Activated CD4-positive, alpha-beta T cell treated with anti-CD3 and anti-CD28 coated beads for 24 hours (primary cell): ENCODE results near the gene ANKRD37.
"Not testable (repeated sequence)": the region's sequence is repeated elsewhere in the genome, so short reads cannot be mapped to it uniquely, and the experiment has no call there.

Experiments used
- DNase-seq, 2 donors: peaks; one replicate each; pipeline ENCODE4 v3.0.0-alpha.2; 2020; ENCODE audit warnings: low read depth in 2 of 2

The ANKRD37 gene

GRCh38 chr4:185396724-185397385 is at the start of gene ANKRD37:
Gene ANKRD37, plus strand, starts transcription at chr4:185396841. Its CDS starts 83 bp downstream, at chr4:185396924.
- no peak for DNase-seq

GRCh38 chr4:185346975-185347601 is 49.6 kb upstream of the ANKRD37 start:
- no peak for DNase-seq

GRCh38 chr4:185351691-185352090 is 45.0 kb upstream of the ANKRD37 start:
- DNase-seq, result no peak

- no peak for DNase-seq
These were observed 44.4 kb upstream of the ANKRD37 start for GRCh38 chr4:185352202-185352601.

GRCh38 chr4:185352741-185353140 is 43.9 kb upstream of the ANKRD37 start:
- no peak for DNase-seq

GRCh38 chr4:185357211-185357610 is 39.4 kb upstream of the ANKRD37 start:
- DNase-seq, result no peak

GRCh38 chr4:185357733-185358440 is 38.8 kb upstream of the ANKRD37 start:
- no peak for DNase-seq

- DNase-seq, result no peak
These were observed 38.1 kb upstream of the ANKRD37 start for GRCh38 chr4:185358514-185358913.

GRCh38 chr4:185358959-185359358 is 37.7 kb upstream of the ANKRD37 start:
- DNase-seq, result no peak

- no peak for DNase-seq
These were observed 36.7 kb upstream of the ANKRD37 start for GRCh38 chr4:185359767-185360446.

- DNase-seq, result no peak
These were observed 34.8 kb upstream of the ANKRD37 start for GRCh38 chr4:185361872-185362271.

- not testable (repeated sequence) for DNase-seq
These were observed 34.1 kb upstream of the ANKRD37 start for GRCh38 chr4:185362570-185362969.

- DNase-seq, result no peak
These were observed 33.4 kb upstream of the ANKRD37 start for GRCh38 chr4:185363251-185363650.

- DNase-seq, result no peak
These were observed 31.8 kb upstream of the ANKRD37 start for GRCh38 chr4:185364886-185365285.

- no peak for DNase-seq
These were observed 26.9 kb upstream of the ANKRD37 start for GRCh38 chr4:185369731-185370130.

GRCh38 chr4:185370268-185370949 is 26.2 kb upstream of the ANKRD37 start:
- no peak for DNase-seq

GRCh38 chr4:185371702-185372101 is 24.9 kb upstream of the ANKRD37 start:
- DNase-seq, result no peak

- DNase-seq, result no peak
These were observed 22.6 kb upstream of the ANKRD37 start for GRCh38 chr4:185374027-185374426.

GRCh38 chr4:185374573-185374972 is 22.1 kb upstream of the ANKRD37 start:
- DNase-seq, result no peak

- no peak for DNase-seq
These were observed 18.4 kb upstream of the ANKRD37 start for GRCh38 chr4:185378264-185378663.

GRCh38 chr4:185379326-185380295 is 17.0 kb upstream of the ANKRD37 start:
- DNase-seq, result no peak
